Activated CD8-positive, alpha-beta memory T cell treated with anti-CD3 and anti-CD28 coated beads, Interleukin-2, amount 50 U/mL, for 1 hour (primary cell): Measurements from ENCODE around the gene PLXNB2.
"Not testable (repeated sequence)": the region's sequence is repeated elsewhere in the genome, so short reads cannot be mapped to it uniquely, and the experiment has no call there.

ENCODE experiments used
- DNase-seq: peaks from one replicate; pipeline ENCODE4 v3.0.0-alpha.2; 2020; ENCODE audit errors: extremely low read depth

The PLXNB2 gene

DNA sequence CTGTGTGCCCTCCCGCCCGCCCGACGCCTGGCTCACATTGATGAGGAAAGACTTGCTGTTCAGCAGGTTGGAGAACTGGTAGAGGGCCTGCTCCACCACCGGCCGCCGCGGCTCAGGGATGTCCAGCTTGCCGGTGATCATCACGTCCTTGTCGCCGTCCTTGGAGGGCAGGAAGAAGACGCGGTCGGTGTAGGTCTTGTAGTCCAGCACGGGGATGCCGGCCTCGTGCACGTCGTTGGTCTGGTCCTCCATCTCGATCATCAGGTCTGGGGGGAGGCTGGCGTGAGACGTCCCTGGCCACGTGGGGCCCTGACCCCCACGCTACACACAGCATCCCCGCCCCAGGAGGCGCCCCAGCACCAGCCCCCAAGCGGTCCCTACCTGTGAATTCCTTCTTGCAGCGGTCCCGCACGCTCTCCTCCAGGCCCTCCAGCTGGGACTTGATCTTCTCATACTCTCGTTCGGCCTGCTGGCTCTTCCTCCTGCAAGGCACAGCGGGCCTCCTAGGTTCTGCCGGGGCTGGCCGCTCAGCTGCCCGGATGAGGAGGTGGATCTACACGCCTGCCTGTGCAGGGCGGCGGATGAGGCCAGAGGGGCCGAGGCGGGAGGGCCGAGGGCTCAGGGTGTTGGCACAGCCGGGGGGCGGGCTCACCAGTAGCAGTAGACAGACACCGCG lies 26.6 kb downstream of the PLXNB2 start:
- no peak for DNase-seq

DNA sequence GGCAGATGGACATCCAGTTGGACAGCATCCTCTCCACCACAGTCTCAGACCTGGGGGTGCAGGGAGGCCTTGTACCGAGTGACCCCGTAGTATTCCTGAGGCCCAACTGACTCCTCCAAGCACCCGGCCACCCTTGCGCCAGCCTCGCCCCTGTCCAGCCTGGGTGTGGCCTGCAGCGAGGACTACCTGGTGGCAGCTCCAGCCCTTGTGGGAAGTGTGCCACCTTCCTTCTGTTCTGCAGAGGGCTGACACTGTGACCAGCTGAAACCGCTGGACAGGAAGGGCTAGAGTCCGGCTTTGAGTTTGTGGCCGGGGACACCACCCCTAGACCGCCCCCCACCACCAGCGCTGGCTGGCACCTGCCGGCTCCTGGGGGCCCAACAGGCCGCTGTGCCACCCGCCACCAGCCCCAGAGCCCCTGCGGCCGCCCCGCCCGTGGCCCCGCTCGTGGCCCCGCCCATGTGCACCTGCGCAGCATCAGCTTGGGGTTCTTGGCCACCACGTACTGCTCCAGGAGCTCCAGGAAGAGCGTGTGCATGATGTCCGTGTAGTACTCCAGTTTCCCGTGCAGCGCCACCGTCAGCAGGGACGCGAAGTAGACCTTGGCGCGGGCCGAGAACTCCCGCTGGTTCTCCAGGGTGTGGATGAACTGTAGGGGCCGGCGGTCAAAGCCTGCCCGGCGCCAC lies 27.3 kb downstream of the PLXNB2 start:
- no peak for DNase-seq

DNA sequence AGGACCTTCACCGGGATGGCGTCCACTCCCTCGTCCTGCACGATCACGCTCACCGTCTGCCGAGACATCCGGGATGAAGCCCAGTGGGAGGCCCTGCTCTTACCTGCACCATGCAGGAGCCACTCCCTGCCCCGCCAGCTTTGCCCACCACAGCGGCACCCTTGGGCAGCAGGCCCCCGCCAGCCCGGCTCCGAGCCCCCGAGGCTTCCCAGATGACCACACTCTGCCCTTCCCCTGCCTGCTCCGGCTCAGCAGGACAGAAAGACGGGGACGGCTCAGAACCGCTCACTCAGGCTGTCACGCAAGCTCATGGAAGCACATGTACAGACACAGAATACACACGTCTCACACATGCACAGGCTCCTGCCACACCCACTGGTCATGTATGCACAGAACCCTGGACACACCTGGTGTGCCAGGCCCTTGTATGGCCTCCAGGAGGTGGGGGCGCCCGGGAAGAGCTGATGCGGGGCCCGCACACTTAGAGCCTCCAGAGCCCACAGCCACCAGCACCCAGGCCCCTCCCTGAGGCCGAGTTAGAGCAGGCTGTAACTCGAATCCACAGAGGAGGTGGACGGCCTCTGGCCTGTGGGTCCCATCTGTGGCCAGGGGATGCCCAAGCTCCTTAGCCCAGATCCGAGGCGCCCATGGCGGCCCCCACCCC lies 28.4 kb downstream of the PLXNB2 start:
- no peak for DNase-seq

DNA sequence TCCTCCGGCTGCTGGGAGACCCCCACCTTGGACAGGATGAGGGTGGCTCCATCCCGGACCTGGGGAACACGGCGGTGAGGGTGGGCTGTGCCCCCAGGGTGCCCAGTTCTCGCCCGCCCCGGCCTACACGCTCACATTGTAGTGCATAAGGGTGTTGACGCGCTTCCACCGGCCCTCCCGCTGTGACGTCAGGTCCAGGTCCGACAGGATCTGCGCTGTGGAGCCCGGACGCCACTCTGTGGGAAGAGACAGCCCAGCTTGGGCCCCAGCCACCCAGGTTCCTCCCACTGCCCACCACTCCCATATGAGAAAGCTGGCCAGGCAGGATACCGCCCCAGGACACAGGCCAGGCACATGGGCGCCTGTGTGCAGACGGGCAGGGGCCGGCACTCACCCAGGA lies 29.0 kb downstream of the PLXNB2 start:
- no peak for DNase-seq

DNA sequence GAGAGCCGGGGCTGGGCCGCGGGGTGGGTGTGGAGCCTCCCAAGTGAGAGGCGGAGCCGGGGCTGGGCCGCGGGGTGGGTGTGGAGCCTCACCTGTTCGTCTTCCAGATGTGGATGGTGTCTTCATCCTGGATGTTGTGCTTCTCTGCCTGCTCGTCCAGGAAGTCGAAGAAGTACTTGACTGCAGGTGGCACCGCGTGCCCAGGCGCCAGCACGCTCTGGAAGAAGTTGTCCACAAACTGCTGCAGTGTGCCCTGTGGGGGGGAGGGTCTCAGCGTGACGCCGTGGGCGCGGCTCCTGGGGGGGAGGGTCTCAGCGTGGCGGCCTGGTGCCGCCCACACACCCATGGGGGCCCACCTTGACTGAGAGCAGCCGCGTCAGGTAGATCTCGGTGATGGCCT lies 29.7 kb downstream of the PLXNB2 start:
- DNase-seq = no peak

DNA sequence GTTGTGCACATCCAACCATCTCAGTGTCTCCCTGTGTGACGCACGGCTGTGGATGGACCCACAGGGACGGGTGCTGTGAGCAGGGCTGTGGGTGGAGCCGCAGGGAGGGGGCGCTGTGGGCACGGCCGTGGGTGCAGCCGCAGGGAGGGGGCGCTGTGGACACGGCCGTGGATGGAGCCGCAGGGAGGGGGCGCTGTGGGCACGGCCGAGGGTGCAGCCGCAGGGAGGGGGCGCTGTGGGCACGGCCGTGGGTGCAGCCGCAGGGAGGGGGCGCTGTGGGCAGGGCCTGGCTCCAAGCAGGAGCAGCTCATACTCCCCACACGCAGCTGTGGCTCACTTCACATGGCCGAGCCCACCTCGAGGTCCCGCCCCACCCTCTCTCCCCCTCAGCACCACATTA lies 31.3 kb downstream of the PLXNB2 start:
- DNase-seq = no peak

DNA sequence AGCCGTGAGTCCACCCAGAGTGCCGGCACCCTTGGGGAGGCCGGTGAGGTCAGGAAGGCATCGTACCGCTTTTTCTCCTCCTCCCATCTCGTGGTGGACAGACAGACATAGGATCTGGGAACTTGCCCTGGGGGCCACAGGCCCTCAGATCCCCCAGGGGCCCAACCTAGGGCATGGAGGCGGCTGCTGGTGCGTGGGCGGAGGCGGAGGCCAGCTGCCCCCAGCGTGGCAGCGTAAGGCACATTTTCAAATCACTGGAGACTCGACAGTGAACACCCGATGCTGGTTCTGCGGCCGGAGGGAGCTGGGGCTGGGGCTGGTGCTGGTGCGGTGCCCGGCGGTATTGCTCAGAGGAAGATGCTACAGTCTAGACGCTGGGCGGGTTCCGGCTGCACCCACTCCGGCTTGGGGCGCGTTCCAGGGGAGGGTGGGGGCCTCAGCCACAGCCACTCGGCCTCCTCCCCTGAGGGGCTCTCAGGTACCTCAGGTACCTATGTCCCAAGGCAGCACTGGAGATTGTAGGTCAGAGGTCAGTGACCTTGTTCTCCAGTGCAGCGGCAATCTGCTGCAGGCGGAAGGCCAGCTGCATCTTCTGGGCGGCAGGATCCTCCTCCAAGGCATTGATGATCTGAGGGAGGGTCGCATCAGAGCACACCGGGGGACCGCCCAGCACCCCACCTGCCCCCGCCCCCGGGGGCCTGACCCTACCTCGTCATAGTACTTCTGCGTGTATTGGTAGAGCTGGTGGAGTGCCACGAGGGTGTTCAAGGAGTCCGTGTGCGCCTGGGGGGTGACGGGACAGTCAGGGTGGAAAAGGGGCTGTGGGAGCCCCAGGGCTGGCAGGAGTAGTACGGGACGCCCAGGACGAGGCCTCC lies 32.0 kb downstream of the PLXNB2 start:
- DNase-seq = no peak

DNA sequence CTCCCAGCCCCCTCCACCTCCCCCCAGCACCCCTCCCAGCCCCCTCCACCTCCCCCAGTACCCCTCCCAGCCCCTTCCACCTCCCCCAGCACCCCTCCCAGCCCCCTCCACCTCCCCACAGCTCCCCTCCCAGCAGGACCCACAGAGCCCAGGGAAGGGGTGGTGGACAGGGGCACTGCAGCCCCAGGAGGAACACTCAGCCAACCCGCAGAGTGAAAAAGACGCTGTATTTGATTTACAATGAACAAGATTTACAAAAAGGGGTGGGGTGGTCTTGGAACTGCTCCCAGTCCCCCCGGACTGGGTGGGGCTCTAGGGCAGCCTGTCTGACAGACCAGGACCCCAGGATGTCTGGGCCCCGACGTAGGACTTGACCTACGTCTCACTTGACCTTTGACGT lies 32.7 kb downstream of the PLXNB2 start:
- no peak for DNase-seq

DNA sequence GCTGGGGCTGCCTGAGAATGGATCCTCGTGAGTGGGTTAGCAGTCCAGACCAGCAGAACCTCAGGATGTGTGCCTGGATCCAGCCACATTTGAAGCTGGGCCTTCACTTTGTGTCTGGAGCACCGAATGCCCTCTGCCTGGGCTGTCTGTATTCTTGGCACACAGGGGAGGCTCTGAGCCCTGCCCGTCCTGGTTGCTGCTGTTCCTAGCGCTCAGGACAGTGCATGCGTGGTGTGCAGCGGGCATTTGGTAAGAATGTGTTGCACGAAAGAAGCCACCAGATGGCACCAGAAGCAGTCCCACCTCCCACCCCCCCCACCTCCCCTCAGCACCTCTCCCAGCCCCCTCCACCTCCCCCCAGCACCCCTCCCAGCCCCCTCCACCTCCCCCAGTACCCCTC lies 33.1 kb downstream of the PLXNB2 start:
- no peak for DNase-seq

DNA sequence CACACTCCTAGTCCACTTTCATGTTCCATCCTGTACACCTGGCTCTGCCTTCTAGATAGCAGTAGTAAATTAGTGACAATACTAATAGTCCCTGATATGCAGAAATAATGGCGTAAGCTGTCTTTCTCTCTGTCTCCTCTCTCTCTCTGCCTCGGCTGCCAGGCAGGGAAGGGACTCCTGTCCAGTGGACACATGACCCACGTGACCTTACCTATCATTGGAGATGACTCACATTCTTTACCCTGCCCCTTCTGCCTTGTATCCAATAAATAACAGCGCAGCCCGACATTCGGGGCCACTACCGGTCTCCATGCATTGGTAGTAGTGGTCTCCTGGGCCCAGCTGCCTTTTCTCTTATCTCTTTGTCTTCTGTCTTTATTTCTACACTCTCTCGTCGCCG lies 33.7 kb downstream of the PLXNB2 start:
- DNase-seq = not testable (repeated sequence)

DNA sequence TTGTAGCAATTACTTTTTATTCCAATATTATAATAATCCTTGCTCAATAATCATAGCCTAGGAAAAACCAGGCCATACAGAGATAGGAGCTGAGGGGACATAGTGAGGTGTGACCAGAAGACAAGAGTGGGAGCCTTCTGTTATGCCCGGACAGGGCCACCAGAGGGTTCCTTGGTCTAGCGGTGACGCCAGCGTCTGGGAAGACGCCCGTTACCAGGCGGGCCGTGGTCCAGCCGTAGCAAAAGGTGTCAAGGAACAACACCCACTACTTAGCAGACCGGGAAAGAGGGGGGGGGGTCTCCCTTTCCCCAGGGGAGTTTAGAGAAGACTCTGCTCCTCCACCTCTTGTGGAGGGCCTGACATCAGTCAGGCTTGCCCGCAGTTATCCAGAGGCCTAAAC lies 34.1 kb downstream of the PLXNB2 start:
- DNase-seq = not testable (repeated sequence)

DNA sequence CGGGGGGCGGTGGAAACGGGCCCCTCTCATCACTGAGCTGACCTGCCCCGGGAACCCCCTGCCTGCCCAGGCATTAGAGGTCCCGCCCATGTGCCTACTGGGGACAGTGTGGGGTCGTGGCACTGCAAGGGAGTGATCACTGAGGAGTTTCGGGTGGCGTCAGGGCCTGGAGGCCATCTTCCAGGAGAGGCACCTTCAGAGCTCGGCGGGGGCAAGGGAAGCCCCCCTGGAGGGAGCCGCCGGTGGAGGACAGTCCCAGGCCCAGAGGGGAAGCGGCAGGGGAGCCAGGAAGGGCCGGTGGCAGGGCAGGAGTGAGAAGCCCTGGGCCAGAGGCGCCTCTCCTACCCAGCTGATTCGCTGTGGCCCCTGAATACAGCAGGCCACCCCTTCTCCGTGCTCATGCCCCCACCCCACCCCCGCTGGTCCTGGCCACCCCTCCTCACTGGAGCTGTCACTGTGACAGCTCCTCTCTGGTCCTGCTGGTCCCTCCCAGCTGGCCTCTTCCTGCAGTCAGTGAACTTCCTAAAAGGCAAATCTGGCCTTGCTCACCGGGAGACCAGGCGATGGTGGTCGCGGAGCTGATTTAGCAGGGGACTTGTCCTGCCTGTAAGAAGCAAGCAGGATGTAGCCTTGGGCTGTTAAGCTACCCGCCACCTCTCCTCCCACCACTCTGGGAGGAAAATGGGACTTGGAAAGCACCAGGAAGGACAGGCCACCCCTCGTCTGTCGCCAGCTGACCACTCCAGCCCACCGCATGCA lies 35.2 kb downstream of the PLXNB2 start:
- DNase-seq = no peak

DNA sequence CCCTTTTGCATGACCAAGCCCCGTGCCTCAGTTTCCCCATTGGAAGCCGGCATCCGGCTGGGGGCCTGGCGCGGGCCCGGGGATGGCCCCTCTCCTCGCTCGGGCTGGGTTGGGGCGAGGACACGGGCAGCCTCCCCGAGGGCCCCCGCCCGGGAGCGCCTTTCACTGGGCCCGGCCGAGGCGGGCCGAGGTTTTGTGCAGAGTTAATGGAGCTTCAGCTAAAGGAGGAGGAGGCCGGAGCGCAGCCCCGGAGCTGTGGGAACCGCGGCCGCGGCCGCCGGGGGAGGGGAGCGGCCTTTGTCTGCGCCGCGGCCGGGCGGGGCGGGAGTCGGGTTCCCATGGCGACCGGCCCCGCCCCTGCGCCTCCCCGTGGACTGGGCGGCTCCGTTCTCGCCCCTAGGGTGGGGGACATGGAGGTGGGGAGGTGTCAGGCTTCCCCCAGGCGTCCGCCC lies 35.9 kb downstream of the PLXNB2 start:
- no peak for DNase-seq

DNA sequence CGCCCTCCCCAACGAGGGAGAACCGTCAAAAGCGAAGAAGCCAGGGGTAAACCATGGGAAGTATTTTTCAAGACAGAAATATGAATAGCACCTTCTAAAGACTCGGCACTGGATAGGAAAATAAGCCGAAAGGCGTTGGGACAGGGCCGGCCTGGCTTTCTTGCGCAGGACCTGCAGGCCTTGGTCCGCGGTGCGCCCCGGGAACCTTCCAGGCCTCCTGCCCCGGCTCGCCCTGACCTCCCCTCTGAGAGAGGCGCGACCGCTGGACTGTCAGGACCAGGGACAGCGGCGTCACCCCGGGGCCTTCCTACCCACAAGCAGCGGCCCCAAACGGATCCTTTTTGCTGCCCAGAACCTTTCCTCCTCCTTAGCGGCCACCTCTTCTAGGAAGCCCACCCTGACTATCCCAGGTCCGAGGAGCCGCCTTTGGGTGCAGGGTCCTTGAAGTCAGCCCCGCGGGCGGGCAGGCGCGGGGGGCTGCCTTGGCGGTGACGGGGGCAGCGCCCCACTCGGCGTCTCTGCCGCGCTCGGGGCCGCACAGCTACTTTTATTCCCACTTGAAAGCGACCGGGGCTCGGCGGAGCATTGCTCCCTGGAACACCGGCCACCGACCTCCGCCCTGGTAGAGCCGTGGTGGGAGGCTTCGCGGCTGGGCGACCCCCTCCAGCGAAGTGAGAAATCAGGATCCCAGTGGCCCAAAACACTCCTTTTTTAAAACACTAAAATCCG lies 36.6 kb downstream of the PLXNB2 start:
- DNase-seq = no peak

DNA sequence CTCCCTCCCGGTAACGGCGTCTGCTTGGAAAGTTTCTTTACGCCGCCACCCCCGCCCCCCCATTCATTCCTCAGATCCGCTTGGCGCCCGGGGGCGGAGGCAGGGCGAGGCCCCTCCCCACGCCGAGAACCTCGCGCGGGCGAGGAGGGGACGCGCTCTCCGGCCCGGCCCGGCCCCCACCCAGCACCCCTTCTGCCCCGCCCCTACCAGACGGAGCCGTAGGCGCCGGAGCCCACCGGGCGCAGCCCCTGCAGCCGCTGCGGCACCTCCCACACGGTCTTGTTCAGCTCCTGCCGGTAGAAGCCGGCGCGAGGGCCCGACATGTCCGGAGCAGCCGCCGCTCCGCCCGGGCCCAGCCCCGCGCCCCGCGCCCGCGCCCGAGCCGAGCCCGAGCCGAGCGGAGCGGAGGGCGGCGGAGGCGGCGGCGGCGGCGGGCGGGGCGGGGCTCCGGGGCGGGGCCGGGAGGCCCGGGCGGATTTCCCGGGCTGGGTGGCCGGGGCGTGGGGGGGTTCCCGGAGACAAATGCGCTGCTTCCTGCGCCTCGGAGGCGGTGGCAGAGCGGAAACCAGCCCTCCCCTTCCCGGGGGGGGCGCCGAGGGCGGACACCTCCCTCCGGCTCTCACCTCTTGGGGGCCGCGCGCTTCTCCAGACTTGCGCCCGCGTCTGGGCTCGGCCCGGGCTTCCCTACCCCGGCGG lies 37.3 kb downstream of the PLXNB2 start, which contains the start of gene MAPK11:
TSS of gene MAPK11 (minus strand) at position 411 of the 696 bp plus-strand sequence. CDS start at position 323, 88 bp downstream.
- peak; percentile 19 for DNase-seq

DNA sequence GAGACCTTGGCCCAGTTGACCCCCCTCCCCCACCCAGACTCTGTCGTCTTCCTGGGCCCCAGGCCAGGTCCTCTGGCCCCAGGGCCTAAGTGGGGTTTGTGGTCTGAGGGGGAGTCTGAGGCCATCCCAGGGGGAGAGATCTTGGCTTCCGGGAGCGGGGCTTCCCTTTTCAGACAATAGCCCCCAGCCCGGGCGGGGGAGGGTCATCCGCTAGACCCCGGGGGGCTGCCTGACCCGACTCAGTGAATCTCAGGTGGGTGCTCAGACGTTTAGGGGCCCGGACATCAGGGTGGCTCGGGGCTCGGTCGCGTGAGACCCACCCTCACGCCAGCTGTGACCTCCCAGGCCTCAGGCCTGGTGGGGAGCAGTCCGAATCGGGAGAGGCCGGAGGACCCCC lies 37.9 kb downstream of the PLXNB2 start:
- no peak for DNase-seq

DNA sequence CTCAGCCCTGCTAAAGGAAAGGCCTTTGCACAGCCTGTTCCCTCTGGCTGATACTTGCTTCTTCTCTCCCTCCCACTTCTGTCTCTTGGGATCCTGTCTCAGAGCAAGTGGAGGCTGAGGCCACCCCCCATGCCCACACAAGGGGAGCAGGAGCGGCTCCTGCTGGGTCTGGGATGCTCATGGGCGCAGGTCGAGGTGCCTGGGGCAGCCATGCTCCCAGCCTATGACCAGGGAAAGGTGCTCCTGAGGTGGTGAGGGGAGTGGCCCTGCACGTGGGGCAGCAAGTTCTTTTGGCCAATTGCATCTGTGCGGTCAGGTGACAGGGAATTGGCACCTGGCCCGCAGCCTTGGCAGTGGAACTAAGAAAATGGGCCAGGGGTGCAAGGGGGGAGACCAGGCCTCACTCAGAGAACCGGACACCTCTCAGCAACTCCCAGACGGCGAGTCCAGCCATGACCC lies 38.8 kb downstream of the PLXNB2 start:
- DNase-seq = no peak

DNA sequence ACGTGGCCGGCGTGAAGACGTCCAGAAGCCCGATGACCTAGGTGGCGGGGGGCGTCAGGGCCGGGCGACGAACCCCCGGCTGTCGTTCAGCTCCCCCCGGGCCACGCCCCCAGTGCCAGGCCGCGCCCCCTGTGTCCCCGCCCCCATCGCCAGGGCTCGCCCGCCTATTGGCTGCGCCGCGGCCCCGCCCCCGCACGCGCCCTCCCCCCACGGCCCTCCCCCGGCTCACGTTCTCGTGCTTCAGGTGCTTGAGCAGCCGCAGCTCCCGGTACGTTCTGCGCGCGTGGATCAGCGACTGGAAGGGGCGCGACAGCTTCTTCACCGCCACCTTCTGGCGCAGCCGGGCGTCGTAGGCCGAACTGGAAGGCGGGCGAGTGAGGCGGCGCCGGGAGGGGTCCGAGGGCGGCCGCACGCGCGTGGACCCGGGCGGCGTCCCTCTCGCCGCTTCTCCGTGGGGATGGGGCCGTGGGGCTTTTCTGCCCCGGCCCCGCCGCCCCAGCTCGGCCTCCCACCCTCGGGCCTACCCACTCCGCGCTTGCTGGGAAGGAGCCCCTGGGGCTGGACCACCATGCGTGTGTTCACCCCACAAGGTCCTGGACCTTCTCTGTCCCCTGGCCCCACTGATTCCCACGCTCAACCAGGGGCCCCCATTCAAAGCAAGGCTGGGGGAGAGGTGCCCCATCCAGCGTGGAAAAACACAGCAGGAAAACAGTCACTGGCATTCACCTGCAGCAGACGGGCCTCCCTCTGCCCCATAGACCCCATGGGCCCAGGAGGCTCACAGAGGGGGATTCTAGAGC lies 39.7 kb downstream of the PLXNB2 start:
- no peak for DNase-seq

DNA sequence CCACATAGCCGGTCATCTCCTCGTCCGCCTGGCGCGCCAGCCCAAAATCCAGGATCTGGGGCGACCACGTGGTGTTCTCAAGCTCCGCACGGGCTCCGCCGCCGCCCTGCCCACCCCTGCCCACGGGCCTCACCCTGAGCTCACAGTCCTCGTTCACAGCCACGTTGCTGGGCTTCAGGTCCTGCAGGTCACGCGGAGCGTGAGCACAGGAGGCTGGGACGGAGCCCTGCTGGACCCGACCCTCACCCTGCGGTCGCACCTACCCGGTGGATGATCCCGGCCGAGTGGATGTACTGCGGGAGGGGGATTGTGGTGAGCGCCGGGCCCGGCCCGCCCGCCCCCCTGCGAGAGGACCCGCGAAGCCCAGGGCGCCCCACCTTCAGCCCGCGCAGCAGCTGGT lies 40.5 kb downstream of the PLXNB2 start:
- DNase-seq = no peak
